Measurements from ENCODE around the gene DISC1.

DNA sequence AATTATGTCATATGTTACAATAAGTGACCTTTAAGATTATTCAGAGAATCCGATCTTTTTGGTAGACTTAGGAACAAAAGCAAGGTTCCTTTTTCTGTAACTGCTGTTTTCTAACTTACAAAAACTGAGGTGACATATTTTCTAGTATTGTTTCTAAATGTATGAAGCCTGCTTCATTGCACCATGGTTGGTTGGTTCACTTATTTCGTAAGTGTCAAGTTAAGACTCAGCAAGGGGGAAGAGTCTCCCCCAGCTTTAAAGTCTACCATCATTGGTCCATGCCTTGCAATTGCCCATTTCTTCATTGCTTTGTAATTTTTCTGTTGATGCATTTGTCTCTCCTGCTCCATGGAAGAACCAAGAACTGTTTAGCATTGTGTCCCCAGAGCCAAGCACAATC lies 136.9 kb downstream of the DISC1 start:
- TF ChIP-seq, protein P1, sequence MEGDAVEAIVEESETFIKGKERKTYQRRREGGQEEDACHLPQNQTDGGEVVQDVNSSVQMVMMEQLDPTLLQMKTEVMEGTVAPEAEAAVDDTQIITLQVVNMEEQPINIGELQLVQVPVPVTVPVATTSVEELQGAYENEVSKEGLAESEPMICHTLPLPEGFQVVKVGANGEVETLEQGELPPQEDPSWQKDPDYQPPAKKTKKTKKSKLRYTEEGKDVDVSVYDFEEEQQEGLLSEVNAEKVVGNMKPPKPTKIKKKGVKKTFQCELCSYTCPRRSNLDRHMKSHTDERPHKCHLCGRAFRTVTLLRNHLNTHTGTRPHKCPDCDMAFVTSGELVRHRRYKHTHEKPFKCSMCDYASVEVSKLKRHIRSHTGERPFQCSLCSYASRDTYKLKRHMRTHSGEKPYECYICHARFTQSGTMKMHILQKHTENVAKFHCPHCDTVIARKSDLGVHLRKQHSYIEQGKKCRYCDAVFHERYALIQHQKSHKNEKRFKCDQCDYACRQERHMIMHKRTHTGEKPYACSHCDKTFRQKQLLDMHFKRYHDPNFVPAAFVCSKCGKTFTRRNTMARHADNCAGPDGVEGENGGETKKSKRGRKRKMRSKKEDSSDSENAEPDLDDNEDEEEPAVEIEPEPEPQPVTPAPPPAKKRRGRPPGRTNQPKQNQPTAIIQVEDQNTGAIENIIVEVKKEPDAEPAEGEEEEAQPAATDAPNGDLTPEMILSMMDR (conservative IDR thresholded peaks at IDR 0.05; ENCODE audit: low read depth, low read length), result no peak
- TF ChIP-seq EZH2 (IDR thresholded peaks at IDR 0.05; ENCODE audit: borderline replicate concordance, low read depth, low read length, poor library complexity, severe bottlenecking), result no peak
